ENCODE data around the gene IL33.

Gene IL33

DNA sequence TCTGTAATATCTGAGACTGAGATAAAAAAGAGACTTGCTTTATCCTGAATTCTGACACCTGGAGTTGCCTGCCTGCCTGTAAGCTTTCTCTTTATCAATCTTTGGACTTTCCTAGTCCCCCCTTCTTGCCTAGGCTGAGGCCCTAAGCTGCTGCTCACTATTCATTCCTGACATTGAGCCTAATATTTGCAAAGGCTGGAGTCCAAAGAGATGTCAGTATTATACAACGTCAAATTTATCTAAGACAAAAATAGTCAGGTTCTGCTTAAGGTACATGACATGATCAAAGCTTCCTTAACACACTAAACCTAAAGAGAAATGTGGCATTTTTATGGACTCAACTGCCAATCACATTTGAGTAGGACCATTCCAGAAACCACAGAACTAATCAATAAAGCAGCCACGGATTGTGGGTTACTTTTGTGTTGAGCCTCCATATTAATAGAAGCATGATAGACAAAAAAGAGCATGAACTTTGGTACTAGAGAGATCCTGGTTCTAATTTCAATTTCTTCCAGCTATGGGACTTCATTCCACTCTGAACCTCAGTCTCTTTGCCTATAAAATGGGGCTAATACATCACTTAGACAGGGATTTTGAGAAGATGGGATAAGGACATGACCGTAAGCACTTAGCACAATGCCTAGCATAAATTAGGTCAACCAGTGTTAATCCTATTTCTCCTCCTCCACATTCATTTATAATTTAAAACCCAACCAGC, 56.1 kb downstream of the IL33 start:
- POLR2A ChIA-PET = no interaction called here
- no peak for TF ChIP-seq BHLHE40 (IDR thresholded peaks at IDR 0.05; ENCODE audit: borderline replicate concordance)
- DNase-seq (ENCODE audit: extremely low spot score) = no peak
- CTCF ChIA-PET = no interaction called here

DNA sequence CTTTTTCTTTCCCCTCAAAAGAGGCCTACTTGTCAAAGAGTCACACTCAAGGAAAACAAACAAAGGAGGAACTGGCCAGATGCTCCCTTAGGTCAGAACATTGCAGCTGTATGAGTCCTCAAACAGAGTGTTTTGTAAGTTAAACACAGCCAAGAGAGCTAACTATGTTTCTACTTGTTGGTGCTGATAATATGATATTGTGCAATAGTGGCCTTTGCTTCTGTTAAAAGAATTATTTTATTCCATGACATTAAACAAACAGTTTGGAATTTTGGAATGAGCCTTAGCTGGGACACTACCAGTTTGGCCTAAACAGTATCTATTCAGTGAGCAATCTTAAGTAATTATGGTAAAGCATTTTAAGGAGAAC, 56.6 kb downstream of the IL33 start:
- TF ChIP-seq CTBP1 (IDR thresholded peaks at IDR 0.05; ENCODE audit: borderline replicate concordance) = no peak
- TF ChIP-seq LEF1 (IDR thresholded peaks at IDR 0.05; ENCODE audit: borderline replicate concordance) = no peak
- CTCF ChIA-PET = no interaction called here
- POLR2A ChIA-PET = no interaction called here
- no peak for DNase-seq (ENCODE audit: extremely low spot score)

DNA sequence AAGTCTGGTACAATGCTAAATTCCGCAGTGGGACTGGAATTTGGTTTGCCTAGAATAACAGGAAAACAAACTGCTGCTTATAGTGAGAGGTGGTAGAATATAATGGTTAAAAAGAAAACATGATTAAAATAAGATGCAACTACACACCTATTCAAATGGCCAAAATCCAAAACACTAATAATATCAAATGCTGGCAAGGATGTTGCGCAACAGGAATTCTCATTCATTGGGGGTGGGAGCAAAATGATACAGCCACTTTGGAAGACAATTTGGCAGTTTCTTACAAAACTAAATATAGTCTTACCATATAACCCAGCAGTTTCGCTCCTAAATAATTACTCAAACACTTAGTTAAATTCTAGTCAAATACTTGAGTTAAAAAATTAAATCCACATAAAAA, 61.8 kb downstream of the IL33 start:
- ChIA-PET POLR2A (no interaction called here), CTCF (no interaction called here)
- TF ChIP-seq HDGF (IDR thresholded peaks at IDR 0.05; ENCODE audit: borderline replicate concordance) = no peak
- no peak for TF ChIP-seq ARNT (IDR thresholded peaks at IDR 0.05)
- DNase-seq (ENCODE audit: extremely low spot score) = no peak

DNA sequence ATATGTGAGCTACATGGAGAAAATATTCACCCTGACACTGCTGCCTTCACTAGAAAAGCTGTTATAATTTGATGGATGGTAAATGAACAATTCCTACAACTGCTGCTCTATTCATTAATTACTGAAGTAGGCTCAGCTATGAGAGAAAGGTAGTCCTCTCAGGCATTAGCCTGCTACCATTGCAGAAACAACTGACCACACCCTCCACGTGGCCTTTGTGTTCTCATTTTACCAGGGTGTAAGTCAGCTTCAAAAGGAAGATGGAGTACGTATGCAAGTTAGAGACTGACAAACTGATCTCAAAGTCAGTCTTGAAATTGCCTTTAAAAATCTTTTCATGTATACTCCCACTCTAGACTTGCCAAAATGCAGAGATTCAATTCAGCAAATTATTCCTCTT, 86.3 kb downstream of the IL33 start:
- no peak for TF ChIP-seq ARNT (IDR thresholded peaks at IDR 0.05)
- no peak for TF ChIP-seq ZNF384 (IDR thresholded peaks at IDR 0.05)
- CTCF ChIA-PET = no interaction called here
- DNase-seq (ENCODE audit: extremely low spot score) = no peak
- POLR2A ChIA-PET = no interaction called here

DNA sequence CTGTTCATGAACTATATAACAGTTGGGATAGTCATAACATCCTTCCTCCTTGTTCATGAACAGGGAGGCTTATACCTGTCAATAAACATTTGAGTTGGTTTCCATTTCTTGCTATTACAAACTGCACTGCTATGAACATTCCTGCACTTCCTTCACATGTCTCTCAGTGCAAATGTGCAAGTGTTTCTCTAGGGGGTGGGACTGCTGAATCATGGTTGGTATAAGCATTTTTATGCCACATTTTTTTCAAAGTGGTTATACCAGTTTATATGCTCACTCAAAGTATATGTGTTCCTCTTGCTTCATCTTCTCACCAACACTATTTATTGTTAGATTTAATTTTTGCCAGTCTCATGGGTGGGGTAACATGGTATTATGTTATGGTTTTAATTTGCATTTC, 86.8 kb downstream of the IL33 start:
- TF ChIP-seq SUZ12 (IDR thresholded peaks at IDR 0.05) (no peak), FOXM1 (IDR thresholded peaks at IDR 0.05; ENCODE audit: borderline replicate concordance) (no peak)
- DNase-seq (ENCODE audit: extremely low spot score) = no peak
- ChIA-PET POLR2A (no interaction called here), CTCF (no interaction called here)

DNA sequence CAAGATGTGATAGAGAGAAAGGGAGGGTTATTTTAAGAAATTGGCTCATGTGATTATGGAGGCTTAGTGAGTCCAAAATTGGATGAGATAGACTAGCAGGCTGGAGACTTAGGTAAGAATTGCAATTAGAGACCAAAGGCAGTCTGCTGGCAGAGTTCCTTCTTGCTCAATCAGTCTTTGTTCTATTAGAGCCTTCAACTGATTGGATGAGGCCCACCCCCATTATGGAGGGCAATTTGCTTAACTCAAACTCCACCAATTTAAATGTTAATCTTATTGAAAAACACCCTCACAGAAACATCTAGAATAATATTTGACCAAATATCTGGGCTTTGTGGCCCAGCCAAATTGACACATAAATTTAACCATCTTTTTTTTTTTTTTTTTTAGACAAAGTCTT, 88.6 kb downstream of the IL33 start:
- POLR2A ChIA-PET = no interaction called here
- TF ChIP-seq HDGF (IDR thresholded peaks at IDR 0.05; ENCODE audit: borderline replicate concordance) (no peak), BHLHE40 (IDR thresholded peaks at IDR 0.05; ENCODE audit: borderline replicate concordance) (no peak), SP1 (IDR thresholded peaks at IDR 0.05) (no peak), SUZ12 (IDR thresholded peaks at IDR 0.05) (no peak), TARDBP (IDR thresholded peaks at IDR 0.05) (no peak), CTBP1 (IDR thresholded peaks at IDR 0.05; ENCODE audit: borderline replicate concordance) (no peak), FOXK2 (IDR thresholded peaks at IDR 0.05) (no peak), LEF1 (IDR thresholded peaks at IDR 0.05; ENCODE audit: borderline replicate concordance) (no peak), FOXM1 (IDR thresholded peaks at IDR 0.05; ENCODE audit: borderline replicate concordance) (no peak), ZNF384 (IDR thresholded peaks at IDR 0.05) (no peak), ARNT (IDR thresholded peaks at IDR 0.05) (no peak)
- DNase-seq (ENCODE audit: extremely low spot score) = no peak
- CTCF ChIA-PET = no interaction called here

DNA sequence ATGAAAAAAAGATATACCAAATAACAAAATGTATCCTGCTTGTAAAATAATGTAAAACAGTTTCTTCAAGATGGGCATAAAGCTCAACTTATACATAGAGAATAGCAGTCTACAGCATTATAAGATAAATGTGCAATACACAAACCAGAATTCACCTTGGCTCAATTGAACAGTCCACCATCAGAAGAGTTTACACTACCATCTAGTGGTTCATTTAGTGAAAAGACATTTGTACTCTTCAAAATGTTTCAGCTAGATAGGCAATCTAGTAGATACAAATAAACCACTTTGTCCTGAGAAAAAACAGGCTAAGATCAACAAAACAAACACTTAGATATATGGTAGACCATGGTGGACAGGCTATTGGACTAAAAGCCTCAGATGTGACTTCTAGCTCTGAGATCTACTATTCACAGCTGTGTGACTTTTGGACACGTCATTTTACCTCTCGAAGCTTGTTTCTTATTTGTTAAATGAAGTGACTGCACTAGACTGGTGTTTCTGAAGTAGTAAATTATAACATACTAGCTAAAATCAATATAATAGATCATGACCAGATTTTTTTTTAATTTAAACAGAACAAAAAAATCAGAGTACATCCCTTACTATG, 90.5 kb downstream of the IL33 start:
- CTCF ChIA-PET = interaction anchor here (1.0 to 1.8 kb wide), 5 partner anchors 19 to 420 kb away, joined by 3 to 12 read pairs (median 7); no protein-coding TSS in a partner anchor
- TF ChIP-seq LEF1 (IDR thresholded peaks at IDR 0.05; ENCODE audit: borderline replicate concordance) = no peak
- no peak for TF ChIP-seq BHLHE40 (IDR thresholded peaks at IDR 0.05; ENCODE audit: borderline replicate concordance)
- TF ChIP-seq L3MBTL2 (conservative IDR thresholded peaks at IDR 0.05) = no peak
- no peak for TF ChIP-seq NFRKB (IDR thresholded peaks at IDR 0.05)
- no peak for TF ChIP-seq FOXA1 (IDR thresholded peaks at IDR 0.05)
- no peak for TF ChIP-seq HDGF (IDR thresholded peaks at IDR 0.05; ENCODE audit: borderline replicate concordance)
- TF ChIP-seq, protein P1, sequence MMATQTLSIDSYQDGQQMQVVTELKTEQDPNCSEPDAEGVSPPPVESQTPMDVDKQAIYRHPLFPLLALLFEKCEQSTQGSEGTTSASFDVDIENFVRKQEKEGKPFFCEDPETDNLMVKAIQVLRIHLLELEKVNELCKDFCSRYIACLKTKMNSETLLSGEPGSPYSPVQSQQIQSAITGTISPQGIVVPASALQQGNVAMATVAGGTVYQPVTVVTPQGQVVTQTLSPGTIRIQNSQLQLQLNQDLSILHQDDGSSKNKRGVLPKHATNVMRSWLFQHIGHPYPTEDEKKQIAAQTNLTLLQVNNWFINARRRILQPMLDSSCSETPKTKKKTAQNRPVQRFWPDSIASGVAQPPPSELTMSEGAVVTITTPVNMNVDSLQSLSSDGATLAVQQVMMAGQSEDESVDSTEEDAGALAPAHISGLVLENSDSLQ (IDR thresholded peaks at IDR 0.05) = no peak
- peak; percentile 16 for DNase-seq (ENCODE audit: extremely low spot score)
- POLR2A ChIA-PET = no interaction called here

Data from HEK293T (cell line).